K562 (cell line): Measurements from ENCODE around the gene DNASE1L2. TPM values are rescaled to one million over a fixed set of nuclear protein-coding genes. Genes with fewer than 3 reads are reported as not detected.

ENCODE experiments used
- ATAC-seq: fragments of 200-7000 bp; cut with Tn5 transposase; 3 replicates; pipeline ENCODE4 v1.9.1; 2020; ENCODE audit warnings: moderate library complexity
- BruUV-seq: library from RNA; stranded (reverse); fragments of 400-500 nt; replicated peaks from 2 replicates; lab custom pipeline; 2021; lab: Mats Ljungman, UMichigan
- CTCF ChIA-PET: fragments of 300-600 bp; formaldehyde crosslinking; extraction: SDS; loops from one replicate; lab custom pipeline; 2021; ENCODE audit warnings: low intra/inter-chr PET ratio; lab: Yijun Ruan, JAX
- POLR2A ChIA-PET: fragments of 300-600, 350-650 bp; sonication (Branson Sonifier 250); formaldehyde crosslinking; extraction: SDS; loops from one replicate; lab custom pipeline; 2021; ENCODE audit warnings: antibody characterized with exemption, inconsistent platforms; lab: Yijun Ruan, JAX
- DNase-seq, 4 experiments: peaks; one replicate each; pipeline versions ENCODE4 v3.0.0 to v3.0.0-alpha.2; 2011 to 2018; ENCODE audit warnings: low spot score in 3 of 4, mixed read lengths in 3 of 4; ENCODE audit errors: extremely low read depth in 1 of 4
- FAIRE-seq: peaks from 2 replicates; lab custom pipeline; 2011; peaks lifted over from hg19 to GRCh38; lab: Jason Lieb, UNC
- H2AFZ ChIP-seq: 2 replicates; pipeline ENCODE4 v1.6.0; 2011; ENCODE audit warnings: low read depth, low read length, control low read depth, inconsistent platforms
- H3K27ac ChIP-seq: fragments of 200-600 bp; 3 replicates; pipeline ENCODE4 v1.8.0; 2011; ENCODE audit warnings: low read depth, mild to moderate bottlenecking, control low read depth, inconsistent platforms, low read length, moderate library complexity, mixed read lengths; ENCODE audit errors: extremely low read depth
- H3K27me3 ChIP-seq, 2 experiments: fragments of 300-600 bp in 1 of 2; 2 replicates in 1 of 2; 3 replicates in 1 of 2; pipeline versions ENCODE4 v1.6.0 to v1.8.0; 2011; ENCODE audit warnings: inconsistent platforms in 2 of 2, low read length in 2 of 2, mild to moderate bottlenecking in 1 of 2, mixed read lengths in 1 of 2, moderate library complexity in 1 of 2; ENCODE audit not compliant: control insufficient read depth in 2 of 2, insufficient read depth in 2 of 2
- H3K36me3 ChIP-seq: fragments of 300-600 bp; 3 replicates; pipeline ENCODE4 v1.8.0; 2011; ENCODE audit warnings: mild to moderate bottlenecking, low read length, inconsistent platforms; ENCODE audit not compliant: control insufficient read depth, insufficient read depth
- H3K4me1 ChIP-seq, 2 experiments: fragments of 200-600 bp in 1 of 2; replicated peaks in 1 of 2; 2 replicates in 1 of 2; 3 replicates in 1 of 2; pipeline versions ENCODE4 v1.5.1 to v1.8.0; 2011; ENCODE audit warnings: inconsistent platforms in 2 of 2, low read length in 2 of 2, mild to moderate bottlenecking in 1 of 2, mixed read lengths in 1 of 2, moderate library complexity in 1 of 2; ENCODE audit not compliant: control insufficient read depth in 2 of 2, insufficient read depth in 2 of 2
- H3K4me2 ChIP-seq: 2 replicates; pipeline ENCODE4 v1.6.1; 2011; ENCODE audit warnings: low read length, control low read depth, inconsistent platforms, mixed read lengths; ENCODE audit not compliant: insufficient read depth
- H3K4me3 ChIP-seq: fragments of 200-600 bp; sonication (generic), shearing (Covaris generic); 2 replicates; pipeline ENCODE4 v1.5.1; 2016; ENCODE audit warnings: control low read depth, inconsistent platforms
- H3K79me2 ChIP-seq: fragments of 200-600 bp; 3 replicates; pipeline ENCODE4 v1.8.0; 2011; ENCODE audit warnings: low read length, inconsistent platforms; ENCODE audit not compliant: control insufficient read depth, insufficient read depth
- H3K9ac ChIP-seq, 2 experiments: 2 replicates each; pipeline versions ENCODE4 v1.6.0 to v1.6.1; 2011; ENCODE audit warnings: low read depth in 2 of 2, low read length in 2 of 2, control low read depth in 1 of 2, inconsistent platforms in 1 of 2, mild to moderate bottlenecking in 1 of 2, mixed read lengths in 1 of 2; ENCODE audit not compliant: insufficient read depth in 1 of 2
- H3K9me1 ChIP-seq: one replicate; pipeline ENCODE4 v1.6.0; 2011; ENCODE audit warnings: inconsistent platforms, mild to moderate bottlenecking, low read length, moderate library complexity; ENCODE audit not compliant: control insufficient read depth, insufficient read depth
- H3K9me3 ChIP-seq: replicated peaks from 2 replicates; pipeline ENCODE4 v1.5.1; 2011; ENCODE audit warnings: low read depth, low read length, inconsistent platforms; ENCODE audit not compliant: control insufficient read depth, insufficient read depth
- H4K20me1 ChIP-seq: replicated peaks from 2 replicates; pipeline ENCODE4 v1.6.1; 2011; ENCODE audit warnings: low read length, inconsistent platforms, mixed read lengths; ENCODE audit not compliant: control insufficient read depth, insufficient read depth
- CUX1 ChIP-seq: fragments of 200-800 bp; sonication (Bioruptor generic); IDR thresholded peaks from 2 replicates; pipeline ENCODE4 v1.6.1; 2016; ENCODE audit warnings: missing genetic modification characterization, missing compliant biosample characterization
- FIP1L1 ChIP-seq: fragments of 200-400 bp; formaldehyde crosslinking; IDR thresholded peaks from 2 replicates; pipeline ENCODE4 v1.6.1; 2018; ENCODE audit warnings: mild to moderate bottlenecking, low read depth, low read length; ENCODE audit not compliant: poor library complexity, severe bottlenecking
- FOXP1 ChIP-seq: sonication (generic); formaldehyde crosslinking; IDR thresholded peaks from 2 replicates; pipeline ENCODE4 v1.8.0; 2022; ENCODE audit warnings: mild to moderate bottlenecking, missing genetic modification reagents
- PHB ChIP-seq: fragments of 250-450 bp; sonication (Bioruptor Pico); IDR thresholded peaks from 2 replicates; pipeline ENCODE4 v1.5.0; 2021
- POLR2A ChIP-seq: fragments of 450-650 bp; conservative IDR thresholded peaks from 2 replicates; pipeline ENCODE4 v1.6.1; 2016
- POLR2AphosphoS2 ChIP-seq: IDR thresholded peaks from 2 replicates; pipeline ENCODE4 v1.6.1; 2012; ENCODE audit warnings: low read length, improper control_type of control experiment
- POLR2G ChIP-seq: fragments of 200-400 bp; formaldehyde crosslinking; IDR thresholded peaks from 2 replicates; pipeline ENCODE4 v1.6.1; 2017; ENCODE audit warnings: low read depth, mild to moderate bottlenecking, antibody characterized with exemption, low read length, moderate library complexity
- RBFOX2 ChIP-seq: fragments of 200-400 bp; formaldehyde crosslinking; IDR thresholded peaks from 2 replicates; pipeline ENCODE4 v1.6.1; 2017; ENCODE audit warnings: low read depth, mild to moderate bottlenecking, low read length, moderate library complexity
- RBM22 ChIP-seq: fragments of 200-400 bp; formaldehyde crosslinking; IDR thresholded peaks from 2 replicates; pipeline ENCODE4 v1.6.1; 2018; ENCODE audit warnings: low read length, low read depth; ENCODE audit not compliant: poor library complexity, severe bottlenecking
- ZBTB33 ChIP-seq: sonication (generic); formaldehyde crosslinking; IDR thresholded peaks from 2 replicates; pipeline ENCODE4 v1.8.1; 2023; ENCODE audit warnings: mild to moderate bottlenecking, missing genetic modification reagents
- ZKSCAN1 ChIP-seq: fragments of 150-350 bp; IDR thresholded peaks from 2 replicates; pipeline ENCODE4 v1.6.1; 2016; ENCODE audit warnings: low read depth, low read length
- WGBS: fragments of 100-300 bp; shearing (Covaris generic); methylation state at CpG from one replicate; pipeline ENCODE4 v1.1.6; 2016; ENCODE audit warnings: low coverage, mixed read lengths; ENCODE audit not compliant: insufficient coverage; ENCODE audit errors: missing lambda C conversion rate; 5-methylcytosine and 5-hydroxymethylcytosine counted together
- in situ Hi-C: fragments of 300-500 bp; cut with MboI; formaldehyde crosslinking; loops from 4 replicates; pipeline ENCODE4 v1.15.0; 2018; ENCODE audit warnings: inconsistent platforms, mixed read lengths
- intact Hi-C: fragments of 100-400 bp; cut with micrococcal nuclease; formaldehyde crosslinking; loops from 2 replicates; pipeline ENCODE4 v1.14.2; 2022
- polyA plus RNA-seq, 8 experiments: library from polyadenylated mRNA; depleted of rRNA in 4 of 8; stranded (reverse) in 5 of 8; unstranded in 3 of 8; fragments of >200 nt; fragmentation: Nextera tagmentation in 2 of 8; fragmentation: Illumina TruSeq in 1 of 8; extraction: Ambion mirVana in 2 of 8; extraction: Trizol in 1 of 8; gene quantifications; 2 replicates each; pipeline versions ENCODE4 v1.2.1 to v1.2.3, GENCODE V29; 2011 to 2014; ENCODE audit warnings: inconsistent platforms in 1 of 8, missing spikeins in 1 of 8
- total RNA-seq, 7 experiments: library from RNA; depleted of rRNA in 6 of 7; stranded (reverse); fragments of >200 nt in 6 of 7; fragmentation: Illumina TruSeq in 2 of 7; extraction: Trizol in 2 of 7; gene quantifications; 2 replicates each; pipeline versions ENCODE4 v1.2.1 to v1.2.3, GENCODE V29; 2011 to 2021; ENCODE audit warnings: low replicate concordance in 1 of 7

Gene DNASE1L2
- total and polyA plus RNA-seq, 9 of the 15 experiments (the other 6 are each of a cell fraction or from before 2014, with no cell fraction given), result 0.08 to 2.7 (median 1.7) TPM; not detected in 1

GRCh38 chr16:2233872-2234812 lies 2.1 kb upstream of the DNASE1L2 start:
- Histone ChIP-seq H3K9me3 (no peaks in the 10 kb centered on the region), H2AFZ (no peak overlapping the region), H3K4me1 (peaks cover 0 to 64% of the 10 kb centered on the region in 2 experiments; a peak in 2 of 5 replicates), H3K27ac (no peak overlapping the region), H3K4me3 (no peak overlapping the region), H4K20me1 (no peaks in the 10 kb centered on the region), H3K9me1 (no peaks in the 10 kb centered on the region), H3K4me2 (no peak overlapping the region), H3K36me3 (peaks cover 78% of the 10 kb centered on the region; the same call in 2 of the 3 replicates), H3K79me2 (no peaks in the 10 kb centered on the region), H3K27me3 (no peaks in the 10 kb centered on the region), H3K9ac (no peak overlapping the region)
- TF ChIP-seq ZBTB33 (CRISPR knock-in tag) (peak; percentile 49; the same call in 1 of the 2 replicates), PHB (CRISPR knock-in tag) (no peak), FIP1L1 (peak; percentile 73), POLR2A (0 out of 2 replicates have a peak, but pooled peaks have one; percentile 17), CUX1 (CRISPR knock-in tag) (no peak), RBM22 (peak; percentile 43), RBFOX2 (peak; percentile 57), ZKSCAN1 (peak; percentile 67; the same call in 1 of the 2 replicates), FOXP1 (no peak), POLR2AphosphoS2 (0 out of 2 replicates have a peak, but pooled peaks have one; percentile 7), POLR2G (peak; percentile 71)
- in situ Hi-C loops (no loop called here), intact Hi-C loops (no loop called here)
- ChIA-PET CTCF (no interaction called here), POLR2A (interaction anchor here (0.6 to 3.7 kb wide), 6 partner anchors 8 to 40 kb away, joined by 3 to 29 read pairs (median 4); partner anchors contain the start of gene E4F1)
- FAIRE-seq (no peak), DNase-seq (no peak), ATAC-seq (no peak)
- 95% methylated on average over 29 of the region's 51 CpGs for WGBS
- no TSS peak for BruUV-seq
